Large intestine (tissue), 12 donors: ENCODE data around the gene SH3BP5L. TPM values are rescaled to one million over a fixed set of nuclear protein-coding genes. Genes with fewer than 3 reads are reported as not detected.

Experiments used
- DNase-seq, 2 donors: peaks; one replicate each; pipeline versions ENCODE4 v3.0.0 to v3.0.0-alpha.2; 2013
- H3K27ac ChIP-seq: one replicate; pipeline ENCODE4 v1.5.1; 2013; ENCODE audit warnings: low read length
- H3K27me3 ChIP-seq: 2 replicates; pipeline ENCODE4 v1.6.1; 2013; ENCODE audit warnings: low read length; ENCODE audit not compliant: control insufficient read depth, insufficient read depth
- H3K36me3 ChIP-seq: 2 replicates; pipeline ENCODE4 v1.6.1; 2013; ENCODE audit warnings: low read length; ENCODE audit not compliant: control insufficient read depth, insufficient read depth
- H3K4me1 ChIP-seq: one replicate; pipeline ENCODE4 v1.6.1; 2013; ENCODE audit warnings: low read length; ENCODE audit not compliant: control insufficient read depth, insufficient read depth
- H3K4me3 ChIP-seq: one replicate; pipeline ENCODE4 v1.5.1; 2013; ENCODE audit warnings: low read length
- H3K9me3 ChIP-seq: one replicate; pipeline ENCODE4 v1.6.1; 2013; ENCODE audit warnings: mild to moderate bottlenecking, low read depth, low read length, moderate library complexity; ENCODE audit not compliant: control insufficient read depth
- WGBS: methylation state at CpG from one replicate; pipeline ENCODE4 v1.1.5; 2013; ENCODE audit warnings: low lambda C conversion rate; ENCODE audit not compliant: insufficient coverage; 5-methylcytosine and 5-hydroxymethylcytosine counted together
- long read RNA-seq, 11 donors: transcript quantifications; one replicate each; lab custom pipeline, GENCODE V29; 2026
- polyA plus RNA-seq: library from polyadenylated mRNA; unstranded; fragments of 120-200 nt; gene quantifications from one replicate; pipeline ENCODE4 v1.2.1, GENCODE V29; 2013

The SH3BP5L gene
- polyA plus RNA-seq: 31.1 TPM
- long read RNA-seq, donor 1, partial matches to known transcripts: 0 of 2 reads
- long read RNA-seq, donor 1, other reads (novel, unspliced or antisense): 0 of 2 reads
- long read RNA-seq, donor 2, partial matches to known transcripts: 0 of 3 reads
- long read RNA-seq, donor 2, other reads (novel, unspliced or antisense): 0 of 3 reads
- long read RNA-seq, donor 3: 0 reads
- long read RNA-seq, donor 4: 0 reads
- long read RNA-seq, donor 5, partial matches to known transcripts: 0 of 2 reads
- long read RNA-seq, donor 5, other reads (novel, unspliced or antisense): 0 of 2 reads
- long read RNA-seq, donor 6, partial matches to known transcripts: 0 of 4 reads
- long read RNA-seq, donor 6, other reads (novel, unspliced or antisense): 0 of 4 reads
- long read RNA-seq, donor 7: 0 reads
- long read RNA-seq, donor 8, transcript SH3BP5L-201 (7 exons, 3,861 nt): major isoform, 5 of 5 reads
- long read RNA-seq, donor 8, partial matches to known transcripts: 0 of 5 reads
- long read RNA-seq, donor 8, other reads (novel, unspliced or antisense): 0 of 5 reads
- long read RNA-seq, donor 9, partial matches to known transcripts: 0 of 2 reads
- long read RNA-seq, donor 9, other reads (novel, unspliced or antisense): 0 of 2 reads
- long read RNA-seq, donor 10, partial matches to known transcripts: 0 of 3 reads
- long read RNA-seq, donor 10, other reads (novel, unspliced or antisense): 0 of 3 reads
- long read RNA-seq, donor 11, partial matches to known transcripts: 0 of 3 reads
- long read RNA-seq, donor 11, other reads (novel, unspliced or antisense): 0 of 3 reads

- Histone ChIP-seq H3K4me3 (peak within 1 kb of the TSS; percentile 74), H3K27ac (peak within 1 kb of the TSS; percentile 90), H3K9me3 (peaks cover 7% of the 10 kb centered on the region), H3K4me1 (peaks cover 26% of the 10 kb centered on the region), H3K27me3 (no peaks in the 10 kb centered on the region), H3K36me3 (peaks cover 23% of the 10 kb centered on the region)
- 0% methylated on average over 6 of the region's 56 CpGs for WGBS
- DNase-seq: peak; percentile 96 to 99
Observed at GRCh38 chr1:248825909-248826760, at the start of gene SH3BP5L. Gene SH3BP5L (minus strand): TSS chr1:248825915. CDS start chr1:248824935, 980 bp downstream.

- H3K27ac ChIP-seq: peak overlapping the region; percentile 97
- peak overlapping the region; percentile 78 for H3K4me3 ChIP-seq
- H3K27me3 ChIP-seq: no peaks in the 10 kb centered on the region
- WGBS: 0% methylated on average over 3 of the region's 23 CpGs
- H3K9me3 ChIP-seq: no peaks in the 10 kb centered on the region
- H3K4me1 ChIP-seq: peaks cover 5% of the 10 kb centered on the region
- peak; percentile 84 to 94 for DNase-seq
- H3K36me3 ChIP-seq: no peaks in the 10 kb centered on the region
Observed at GRCh38 chr1:248873993-248874533, 48.3 kb upstream of the SH3BP5L start.

- Histone ChIP-seq H3K9me3 (no peaks in the 10 kb centered on the region), H3K4me1 (peaks cover 5% of the 10 kb centered on the region), H3K27me3 (no peaks in the 10 kb centered on the region), H3K36me3 (no peaks in the 10 kb centered on the region), H3K4me3 (peak overlapping the region; percentile 78), H3K27ac (peak overlapping the region; percentile 97)
- 0% methylated on average over 2 of the region's 41 CpGs for WGBS
- DNase-seq: peak; percentile 96 to 97
Observed at GRCh38 chr1:248873409-248873992, 47.8 kb upstream of the SH3BP5L start.

GRCh38 chr1:248872752-248873408 is 47.2 kb upstream of the SH3BP5L start:
- no peaks in the 10 kb centered on the region for H3K36me3 ChIP-seq
- 0% methylated on average over 3 of the region's 31 CpGs for WGBS
- peak overlapping the region; percentile 78 for H3K4me3 ChIP-seq
- no peaks in the 10 kb centered on the region for H3K9me3 ChIP-seq
- H3K4me1 ChIP-seq: peaks cover 5% of the 10 kb centered on the region
- H3K27ac ChIP-seq: peak overlapping the region; percentile 97
- DNase-seq: peak; percentile 56 to 87
- no peaks in the 10 kb centered on the region for H3K27me3 ChIP-seq

- no peak for DNase-seq
- WGBS: 100% methylated on average over 1 of the region's 3 CpGs
- peak overlapping the region; percentile 97 for H3K27ac ChIP-seq
- H3K4me3 ChIP-seq: peak overlapping the region; percentile 78
- H3K4me1 ChIP-seq: peaks cover 5% of the 10 kb centered on the region
- no peaks in the 10 kb centered on the region for H3K27me3 ChIP-seq
- H3K36me3 ChIP-seq: no peaks in the 10 kb centered on the region
- H3K9me3 ChIP-seq: no peaks in the 10 kb centered on the region
Observed at GRCh38 chr1:248871837-248872401, 46.2 kb upstream of the SH3BP5L start.

GRCh38 chr1:248862998-248863881 is 37.5 kb upstream of the SH3BP5L start:
- Histone ChIP-seq H3K27me3 (no peaks in the 10 kb centered on the region), H3K36me3 (no peaks in the 10 kb centered on the region), H3K9me3 (no peaks in the 10 kb centered on the region), H3K4me1 (peaks cover 18% of the 10 kb centered on the region), H3K4me3 (peak overlapping the region; percentile 56), H3K27ac (peak overlapping the region; percentile 63)
- no CpG with 5 or more reads among the region's 46 CpGs for WGBS
- peak; percentile 79 to 88 for DNase-seq

- H3K4me1 ChIP-seq: peaks cover 21% of the 10 kb centered on the region
- no peaks in the 10 kb centered on the region for H3K27me3 ChIP-seq
- peak overlapping the region; percentile 56 for H3K4me3 ChIP-seq
- no CpG with 5 or more reads among the region's 4 CpGs for WGBS
- peak overlapping the region; percentile 32 for H3K27ac ChIP-seq
- no peaks in the 10 kb centered on the region for H3K9me3 ChIP-seq
- no peak for DNase-seq
- H3K36me3 ChIP-seq: no peaks in the 10 kb centered on the region
Observed at GRCh38 chr1:248862695-248862997, 36.9 kb upstream of the SH3BP5L start.

- DNase-seq: no peak
- Histone ChIP-seq H3K27ac (no peak overlapping the region), H3K4me3 (no peak overlapping the region), H3K27me3 (no peaks in the 10 kb centered on the region), H3K4me1 (peaks cover 25% of the 10 kb centered on the region), H3K9me3 (no peaks in the 10 kb centered on the region), H3K36me3 (no peaks in the 10 kb centered on the region)
- no CpG with 5 or more reads among the region's 2 CpGs for WGBS
Observed at GRCh38 chr1:248861616-248862015, 35.9 kb upstream of the SH3BP5L start.
